Activated CD4-positive, alpha-beta T cell treated with anti-CD3 and anti-CD28 coated beads, Interleukin-2, Interleukin-4, amounts not matched to agents 100 ng/mL and 50 ng/mL, durations not matched to agents 16 hours and 8 hours (primary cell): ENCODE data around the gene CLDN1.
A peak's percentile ranks its signal among the peaks of the same experiment; 100 is the strongest.

Experiments used
- DNase-seq: peaks from one replicate; pipeline ENCODE4 v3.0.0-alpha.2; 2020; ENCODE audit warnings: low spot score

Gene CLDN1

GRCh38 chr3:190321789-190322603, at the start of gene CLDN1:
CLDN1 (minus strand) TSS chr3:190322446; CDS start chr3:190322206, 240 bp downstream.
- peak; percentile 60 for DNase-seq

GRCh38 chr3:190371152-190371551, 48.9 kb upstream of the CLDN1 start:
- no peak for DNase-seq

DNA sequence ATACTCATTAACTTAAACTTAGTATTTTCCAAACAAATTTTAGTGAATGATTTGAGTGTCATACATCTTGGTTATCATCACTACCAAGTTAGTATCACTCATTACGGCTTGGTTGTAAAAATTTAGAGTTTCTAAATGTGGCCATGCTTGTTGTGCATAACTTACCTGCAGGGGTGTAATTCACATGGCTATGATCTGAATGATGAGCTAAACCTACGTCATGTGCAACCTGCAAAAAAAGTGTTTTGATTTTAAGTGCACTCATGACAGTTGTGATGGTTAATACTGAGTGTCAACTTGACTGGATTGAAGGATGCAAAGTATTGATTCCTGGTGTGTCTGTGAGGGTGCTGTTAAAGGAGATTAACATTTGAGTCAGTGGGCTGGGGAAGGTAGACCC, 48.1 kb upstream of the CLDN1 start:
- no peak for DNase-seq

DNA sequence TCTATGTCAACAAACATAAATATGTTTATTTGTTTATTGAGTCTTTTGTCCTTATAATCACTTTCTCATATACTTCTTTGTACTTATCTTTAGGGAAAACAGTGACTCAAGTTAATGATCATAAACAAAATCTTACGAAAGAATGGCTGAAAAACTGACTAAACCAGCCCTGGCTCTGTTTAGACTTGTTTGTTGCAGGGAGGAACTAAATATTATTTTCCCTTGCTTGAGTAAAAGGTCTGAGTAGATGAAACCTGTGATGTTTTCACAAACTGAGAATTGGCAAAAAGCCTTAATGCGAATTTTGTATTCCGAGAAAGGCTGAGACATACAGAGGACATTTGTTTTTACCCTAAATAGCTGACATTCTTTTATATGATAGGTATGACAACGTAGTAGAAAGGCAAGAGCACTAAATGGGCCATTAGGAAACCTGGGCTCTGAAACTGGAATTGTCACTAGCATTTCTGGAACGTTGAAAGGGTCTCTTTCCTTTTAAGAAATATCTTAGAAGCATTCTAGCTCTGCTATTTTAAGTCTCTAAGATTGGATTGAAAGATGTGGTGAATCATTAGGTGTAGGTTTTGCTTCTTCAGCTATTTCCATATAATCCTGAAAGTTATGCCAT, 47.5 kb upstream of the CLDN1 start:
- no peak for DNase-seq

GRCh38 chr3:190368881-190369280, 46.6 kb upstream of the CLDN1 start:
- no peak for DNase-seq

DNA sequence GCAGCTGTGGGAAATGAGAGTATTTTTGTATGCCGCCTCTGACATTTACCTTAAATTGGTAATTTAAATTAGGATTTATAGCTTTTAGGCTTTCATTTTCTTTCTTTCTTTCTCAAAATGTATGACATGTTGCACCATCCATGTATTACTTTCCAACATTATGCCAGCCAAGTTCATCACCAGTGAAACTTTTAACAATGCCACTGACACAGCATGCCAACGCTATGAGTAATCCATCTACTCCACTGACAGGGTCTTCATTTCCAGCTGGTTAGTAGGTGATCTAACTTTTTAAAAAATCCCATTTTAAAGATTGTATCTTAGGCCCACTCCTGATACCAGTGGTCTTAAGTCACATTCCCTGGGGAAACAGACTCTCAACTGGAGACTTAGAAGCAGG, 43.9 kb upstream of the CLDN1 start:
- no peak for DNase-seq

DNA sequence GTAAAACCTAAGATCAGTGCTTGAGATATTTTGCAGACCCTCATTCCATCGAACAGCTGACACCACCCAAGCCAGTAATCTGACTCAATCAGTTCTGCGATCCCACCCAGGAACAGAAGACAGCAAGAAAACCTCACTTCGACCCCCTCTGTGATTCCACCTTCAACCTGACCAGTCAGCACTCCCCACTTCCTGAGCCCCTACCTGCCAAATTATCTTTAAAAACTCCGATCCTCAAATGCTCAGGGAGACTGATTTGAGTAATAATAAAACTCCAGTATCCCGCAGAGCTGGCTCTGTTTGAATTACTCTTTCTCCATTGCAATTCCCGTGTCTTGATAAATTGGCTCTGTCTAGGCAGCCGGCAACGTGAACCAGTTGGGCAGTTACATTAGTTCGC, 40.0 kb upstream of the CLDN1 start:
- no peak for DNase-seq

GRCh38 chr3:190361791-190362190, 39.5 kb upstream of the CLDN1 start:
- DNase-seq: no peak

DNA sequence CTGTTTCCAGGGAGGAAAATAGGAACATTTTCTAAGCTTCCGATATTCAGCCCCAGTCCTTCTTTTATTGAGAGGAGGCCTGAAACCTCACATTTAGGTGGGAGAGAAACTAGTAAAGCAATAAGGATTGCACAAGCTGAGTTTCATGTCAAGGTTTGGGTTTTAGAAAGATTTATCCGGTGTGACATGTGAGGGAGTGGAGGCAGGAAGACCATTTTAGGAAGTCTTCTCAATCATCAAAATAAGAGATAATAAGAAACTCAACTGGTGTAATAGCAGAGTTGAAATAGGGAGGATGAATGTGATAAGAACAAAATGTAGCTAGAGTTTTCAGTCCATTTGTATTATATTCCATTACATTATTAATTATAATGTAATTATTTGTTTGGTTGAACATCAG, 38.0 kb upstream of the CLDN1 start:
- DNase-seq: no peak

- DNase-seq: no peak
Measured at GRCh38 chr3:190359813-190360212, 37.6 kb upstream of the CLDN1 start.

DNA sequence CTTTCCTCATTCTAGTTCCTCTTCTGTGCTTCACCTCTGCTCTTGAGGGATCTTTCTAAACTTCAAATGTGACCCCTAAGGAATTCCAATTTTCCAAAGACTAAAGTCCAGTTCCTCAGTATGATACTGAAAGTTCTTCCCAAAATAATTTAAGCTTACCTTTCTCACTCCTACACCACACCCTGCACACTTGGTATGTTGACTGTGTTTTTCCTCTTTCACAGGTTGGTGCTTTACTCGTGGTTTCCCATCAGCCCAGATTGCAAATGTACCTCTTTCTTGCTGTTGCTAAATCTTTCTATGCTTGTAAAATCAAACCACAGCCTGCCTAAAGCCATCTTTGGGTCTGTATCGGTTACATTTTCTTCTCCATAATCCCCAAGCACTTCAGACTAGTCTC, 35.2 kb upstream of the CLDN1 start:
- no peak for DNase-seq

- no peak for DNase-seq
Measured at GRCh38 chr3:190356246-190356645, 34.0 kb upstream of the CLDN1 start.

DNA sequence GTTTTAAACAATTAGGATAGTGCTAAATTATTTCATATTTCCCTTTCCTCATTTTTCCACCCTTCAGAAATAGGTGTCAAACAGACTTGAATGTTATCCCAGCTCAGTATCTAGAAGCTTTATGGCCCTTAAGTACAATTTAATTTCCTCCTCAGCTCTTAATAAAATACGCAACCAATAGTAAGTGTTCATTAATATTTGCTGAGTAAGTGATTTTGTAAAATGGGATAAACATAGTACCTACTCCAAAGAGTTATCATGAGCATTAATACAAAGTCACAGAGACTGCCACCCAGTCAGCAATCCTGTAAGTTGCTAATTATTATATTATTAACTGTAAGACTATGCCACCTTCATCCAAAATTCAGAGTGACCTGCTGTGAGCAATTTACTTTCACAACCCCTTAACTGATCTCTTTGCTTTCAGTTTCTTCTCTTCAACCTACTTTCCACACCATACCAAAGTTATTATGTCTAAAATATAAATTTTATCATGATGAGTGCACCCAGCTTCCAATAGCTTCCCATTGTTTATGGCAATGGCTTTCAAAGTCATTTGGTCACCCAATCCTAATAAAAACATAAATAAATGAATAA, 30.7 kb upstream of the CLDN1 start:
- DNase-seq: no peak

- DNase-seq: no peak
Measured at GRCh38 chr3:190346541-190346940, 24.3 kb upstream of the CLDN1 start.

DNA sequence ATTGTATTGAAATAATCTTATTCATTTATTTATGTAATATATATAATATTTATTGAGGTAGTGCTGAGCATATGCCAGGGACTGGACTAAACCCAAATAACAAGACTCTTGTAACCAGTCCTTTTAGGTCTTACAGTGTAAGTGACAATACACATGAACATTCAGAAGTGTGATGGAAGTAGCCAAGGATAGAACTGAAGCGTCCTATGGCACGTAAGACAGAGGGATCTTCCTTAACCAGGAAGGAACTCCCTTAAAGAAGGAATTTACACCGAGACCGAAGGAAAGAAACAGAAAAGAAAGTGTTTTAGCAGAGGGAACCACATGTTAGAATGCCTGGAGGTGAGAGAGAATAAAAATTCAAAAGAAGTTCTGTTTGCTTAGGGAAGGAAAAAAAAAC, 23.6 kb upstream of the CLDN1 start:
- no peak for DNase-seq

DNA sequence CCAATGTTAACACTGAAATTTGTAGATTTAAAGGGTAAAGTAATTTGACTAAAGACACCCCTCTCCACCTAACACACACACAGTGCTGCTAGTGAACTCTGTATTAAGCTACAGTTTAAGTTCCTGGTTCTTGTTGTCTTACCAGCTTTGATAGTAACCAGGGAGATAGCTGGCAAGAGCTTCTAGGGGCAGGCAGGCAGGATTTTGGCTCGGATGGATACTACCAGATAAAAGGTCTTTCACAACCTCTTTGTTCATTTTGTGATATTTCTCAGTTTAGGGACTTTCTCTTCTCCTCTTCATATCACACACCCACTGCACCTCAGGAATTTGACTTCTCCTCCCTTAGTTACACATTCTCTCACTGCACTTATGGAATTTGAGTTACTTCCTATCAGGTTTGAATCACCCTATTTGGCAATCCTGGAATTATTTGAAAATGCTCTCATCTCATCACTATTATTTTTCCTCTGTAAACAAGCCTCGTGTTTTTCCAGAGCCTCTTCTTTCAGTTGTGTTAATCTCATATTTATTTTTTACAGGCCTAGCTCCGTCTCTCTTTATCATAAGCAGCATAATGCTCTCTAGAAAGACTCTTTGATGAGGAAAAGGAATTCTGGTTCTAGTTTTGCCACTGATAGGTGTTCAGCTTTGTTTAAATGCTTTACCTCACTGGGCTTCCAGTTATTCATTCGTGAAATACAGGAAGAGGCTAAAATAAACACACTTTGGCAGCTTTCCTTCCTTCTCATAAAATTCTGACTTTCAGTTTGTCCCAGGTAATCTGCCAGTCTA, 23.0 kb upstream of the CLDN1 start:
- no peak for DNase-seq

- DNase-seq: no peak
Measured at GRCh38 chr3:190340071-190340470, 17.8 kb upstream of the CLDN1 start.

- no peak for DNase-seq
Measured at GRCh38 chr3:190339130-190339529, 16.9 kb upstream of the CLDN1 start.

DNA sequence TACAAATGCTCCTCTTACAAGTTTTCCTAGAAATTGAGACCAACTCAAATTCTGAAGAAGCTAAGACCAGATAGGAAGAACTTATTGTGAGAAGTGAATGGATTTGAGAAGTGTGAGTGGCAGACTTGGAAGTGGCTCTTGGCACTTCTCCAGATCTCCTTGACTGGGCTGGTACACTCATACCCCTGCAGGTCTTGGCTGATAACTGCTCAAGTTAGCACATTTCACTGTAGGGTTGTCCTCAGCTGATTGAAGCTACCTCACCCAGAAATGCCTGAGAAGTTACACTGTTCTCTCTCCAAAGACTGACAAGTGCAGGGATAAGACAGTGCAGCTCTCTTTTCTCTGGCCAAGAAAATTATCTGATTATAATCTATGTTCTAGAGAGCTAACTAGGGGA, 16.5 kb upstream of the CLDN1 start:
- DNase-seq: no peak

DNA sequence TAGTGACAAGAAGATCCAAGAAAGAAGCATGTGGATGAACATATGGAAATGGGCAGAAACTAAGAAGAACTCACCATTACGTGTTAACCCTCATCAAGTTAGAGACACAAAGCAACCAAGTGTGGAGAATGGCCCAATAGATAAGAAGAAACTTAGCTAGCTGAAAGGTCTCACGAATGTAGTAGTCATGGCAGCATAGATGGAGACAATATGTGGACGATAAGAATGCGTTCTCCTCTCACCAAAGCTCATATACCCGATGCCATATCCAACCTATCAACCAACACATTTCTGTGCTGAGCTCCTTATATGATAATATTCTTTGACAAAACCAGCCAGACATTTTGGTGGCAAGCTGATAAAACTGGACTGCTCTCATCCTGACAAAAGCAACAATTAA, 15.1 kb upstream of the CLDN1 start:
- no peak for DNase-seq

DNA sequence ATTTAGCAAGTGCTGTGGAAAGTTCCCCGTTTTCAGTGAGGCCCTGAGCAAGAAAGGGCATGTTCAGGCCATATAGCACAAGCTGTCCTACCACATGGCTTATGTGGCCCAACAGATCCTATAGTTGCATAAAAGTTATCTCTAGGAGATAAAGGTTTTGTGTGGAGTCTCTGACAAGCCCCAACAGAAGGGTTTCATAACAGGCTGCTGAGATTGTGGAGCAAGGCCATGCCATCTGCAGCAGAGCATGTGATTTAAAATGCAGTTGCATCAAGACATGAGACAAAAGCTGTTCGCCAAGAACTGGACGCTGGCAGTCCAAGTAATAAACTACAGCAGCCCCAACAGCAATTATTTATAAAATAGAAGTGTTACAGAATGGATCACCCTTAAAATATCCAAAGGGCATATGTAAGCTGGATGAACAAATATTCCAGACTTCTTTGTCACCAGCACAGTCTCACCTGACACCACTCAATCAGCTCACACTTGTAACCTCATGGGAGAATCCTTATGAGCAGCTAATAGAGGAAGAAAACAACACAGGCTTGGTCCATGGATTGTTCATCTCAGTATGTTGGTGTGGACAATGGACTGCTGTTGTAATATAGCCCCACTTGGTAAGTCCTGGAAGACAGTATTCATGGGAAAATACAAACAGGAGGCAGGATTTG, 14.4 kb upstream of the CLDN1 start:
- no peak for DNase-seq

- no peak for DNase-seq
Measured at GRCh38 chr3:190333961-190334360, 11.7 kb upstream of the CLDN1 start.
